DMS 273 (cell line): Measurements from ENCODE around the gene SEMA6B.
"Not testable (repeated sequence)": the region's sequence is repeated elsewhere in the genome, so short reads cannot be mapped to it uniquely, and the experiment has no call there.

ENCODE experiments used
- DNase-seq: peaks from one replicate; lab custom pipeline; 2025; ENCODE audit not compliant: unreplicated experiment; lab: John Stamatoyannopoulos, UW

SEMA6B gene

DNA sequence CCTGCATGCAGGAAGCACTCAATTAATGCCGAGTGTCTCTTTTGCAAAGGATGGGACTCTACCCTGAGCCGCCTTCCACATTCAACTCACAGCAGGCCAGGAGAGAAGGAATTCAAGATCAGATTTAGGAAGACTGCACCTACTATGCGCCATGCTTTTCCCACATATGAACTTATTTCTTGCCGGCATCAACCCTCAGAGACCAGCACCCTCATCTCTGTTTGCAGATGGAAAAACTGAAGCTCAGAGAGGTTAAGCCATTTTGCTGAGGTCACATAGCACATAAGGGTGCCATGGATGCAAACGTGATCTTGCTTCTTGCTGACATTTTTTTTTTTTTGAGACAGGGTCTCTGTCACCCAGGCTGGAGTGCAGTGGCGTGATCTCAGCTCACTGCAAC, 14.2 kb upstream of the SEMA6B start:
- no peak for DNase-seq

DNA sequence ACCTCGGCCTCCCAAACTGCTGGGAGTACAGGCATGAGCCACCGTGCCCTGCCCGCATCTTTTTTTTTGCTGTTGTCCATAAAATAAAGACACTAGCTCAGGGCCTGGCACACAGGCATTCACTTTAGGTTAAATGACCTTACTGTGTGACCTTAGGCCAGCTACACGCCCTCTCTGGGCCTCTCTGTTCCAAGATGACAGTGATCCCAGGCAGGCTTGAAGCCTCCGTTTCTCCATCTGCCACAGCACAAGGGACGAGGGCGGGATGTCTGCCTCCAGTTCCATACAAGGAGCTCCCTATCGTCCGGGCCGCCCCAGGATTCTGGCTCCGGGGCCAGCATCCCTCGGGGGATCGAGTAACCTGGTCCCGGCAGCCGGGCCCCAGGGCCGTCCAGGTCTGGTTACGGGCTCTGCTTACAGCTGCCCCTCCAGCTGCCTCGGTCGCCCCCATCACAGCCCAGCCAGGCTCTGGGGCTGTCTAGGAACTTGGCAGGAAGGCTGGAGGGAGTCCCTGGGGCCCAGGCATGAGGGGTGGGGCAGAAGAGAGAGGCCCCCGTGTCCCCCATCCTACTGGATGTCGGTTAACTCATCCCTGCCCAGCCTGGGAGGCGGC, 11.9 kb upstream of the SEMA6B start:
- DNase-seq: peak; percentile 97

DNA sequence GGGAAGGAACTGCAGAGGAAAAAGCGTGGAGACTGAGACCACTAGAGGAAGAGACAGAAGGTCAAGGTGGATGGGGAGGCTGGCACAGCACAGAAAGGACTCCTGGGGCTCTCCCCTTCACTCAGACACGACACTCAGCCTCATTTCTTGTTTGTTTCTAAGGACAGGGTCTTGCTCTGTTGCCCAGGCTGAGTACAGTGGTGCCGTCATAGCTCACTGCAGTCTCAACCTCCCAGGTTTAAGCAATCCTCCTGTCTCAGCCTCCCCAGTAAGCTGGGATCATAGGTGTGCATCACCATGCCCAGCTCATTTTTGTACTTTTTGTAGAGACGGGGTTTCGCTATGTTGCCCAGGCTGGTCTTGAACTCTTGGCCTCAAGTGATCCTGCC, 11.4 kb upstream of the SEMA6B start:
- DNase-seq: no peak

DNA sequence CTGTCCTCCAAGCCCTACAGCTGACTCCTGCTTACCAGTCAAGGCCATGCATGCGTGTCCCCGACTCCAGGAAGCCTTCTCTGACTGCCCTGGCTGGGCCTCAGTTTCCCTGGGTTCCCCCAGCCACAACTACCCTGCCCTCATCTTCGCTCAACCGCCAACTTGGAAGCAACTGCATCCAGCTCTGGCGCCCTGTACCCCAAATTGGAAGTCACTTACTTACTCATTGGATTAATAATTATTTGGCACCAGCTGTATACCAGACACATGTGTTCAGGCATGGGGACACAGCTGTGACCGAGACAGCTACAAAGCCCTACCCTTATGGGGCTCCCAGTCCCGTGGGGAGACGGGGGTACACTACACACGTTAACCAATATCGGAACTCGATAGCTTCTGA, 10.9 kb upstream of the SEMA6B start:
- no peak for DNase-seq

DNA sequence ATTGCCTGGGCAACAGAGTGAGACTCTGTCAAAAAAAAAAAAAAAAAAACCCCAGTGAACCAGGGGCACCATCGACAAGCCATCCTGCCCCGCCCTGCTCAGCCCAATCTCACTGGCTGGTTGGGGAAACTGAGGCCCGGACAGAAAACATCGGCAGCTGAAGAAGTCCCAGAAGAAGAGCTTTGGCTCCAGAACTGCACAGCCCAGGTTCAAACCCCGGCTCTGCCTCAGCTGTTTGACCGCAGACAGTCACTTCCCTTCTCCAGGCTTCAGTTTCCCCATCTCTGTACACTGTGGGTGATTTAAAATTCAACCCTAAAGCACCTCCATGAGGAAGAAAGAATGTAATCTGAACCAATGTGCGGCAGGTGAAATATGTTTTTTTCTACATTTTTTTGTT, 9.4 kb upstream of the SEMA6B start:
- no peak for DNase-seq

DNA sequence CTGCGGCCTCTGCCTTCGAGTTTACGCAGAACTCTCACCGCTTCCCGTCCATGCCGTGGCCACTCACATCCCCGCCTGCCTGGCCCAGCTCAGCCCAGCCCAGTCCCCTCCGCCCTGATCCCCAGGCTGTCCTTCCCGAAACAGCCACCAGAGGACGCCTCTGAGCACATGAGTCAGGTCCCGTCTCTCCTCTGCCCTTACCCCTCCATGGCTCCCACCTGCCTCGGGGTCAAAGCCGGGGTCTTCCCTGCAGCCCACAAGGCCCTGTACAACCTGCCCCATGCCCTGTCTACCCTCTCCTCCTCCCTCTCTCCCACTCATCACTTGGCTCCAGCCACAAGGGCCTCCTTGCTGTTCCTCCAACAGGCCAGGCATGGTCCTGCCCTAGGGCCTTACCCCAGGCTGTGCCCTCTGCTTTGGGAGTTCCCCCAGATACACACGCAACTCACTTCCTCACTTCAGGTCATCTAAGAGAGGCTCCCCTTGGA, 8.1 kb upstream of the SEMA6B start:
- peak; percentile 77 for DNase-seq

DNA sequence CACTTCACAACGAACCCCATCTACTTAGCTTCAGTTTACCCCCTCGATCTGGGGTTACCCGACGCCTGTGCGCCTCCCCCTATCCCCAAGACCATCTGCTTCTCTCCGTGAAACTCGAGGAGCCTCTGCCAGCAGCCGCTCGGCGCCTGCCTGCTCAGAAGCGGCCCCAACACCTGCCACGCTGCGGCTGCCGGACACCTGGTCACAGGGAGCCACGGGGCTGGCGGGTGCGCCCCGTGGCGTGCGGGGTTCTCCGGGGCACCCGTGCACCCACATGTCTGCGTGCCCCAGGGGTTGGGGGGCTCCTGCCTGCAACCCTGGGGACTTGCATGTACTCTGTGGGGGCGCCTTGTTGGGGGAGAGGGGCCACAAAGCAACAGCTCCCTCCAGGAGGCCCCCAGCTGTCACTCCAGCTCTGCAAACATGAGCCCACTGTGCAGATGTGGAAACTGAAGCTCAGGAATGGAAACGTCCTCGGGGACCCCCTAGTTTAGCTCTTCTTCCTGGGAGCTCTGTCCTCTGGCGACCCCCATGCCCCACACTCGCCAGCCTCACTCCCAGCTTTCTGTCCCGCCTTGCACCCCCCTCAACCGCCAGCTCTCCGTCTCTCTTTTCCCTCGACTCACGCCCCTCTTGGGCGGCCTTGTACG, 7.0 kb upstream of the SEMA6B start:
- peak; percentile 94 for DNase-seq

DNA sequence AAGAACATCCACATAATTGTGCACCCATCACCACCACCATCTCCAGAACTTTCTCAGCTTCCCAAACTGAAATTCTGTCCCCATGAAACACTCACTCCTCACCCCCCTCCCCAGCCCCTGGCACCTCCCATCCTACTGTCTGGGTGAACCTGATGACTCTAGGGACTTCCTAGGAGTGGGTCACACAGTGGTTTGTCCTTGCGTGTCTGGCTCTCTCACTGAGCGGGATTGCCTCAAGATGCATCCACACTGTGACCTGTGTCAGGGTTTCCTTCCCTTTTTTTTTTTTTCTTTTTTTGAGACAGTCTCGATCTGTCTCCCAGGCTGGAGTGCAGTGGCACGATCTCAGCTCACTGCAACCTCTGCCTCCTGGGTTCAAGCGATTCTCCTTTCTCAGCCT, 4.1 kb upstream of the SEMA6B start:
- DNase-seq: not testable (repeated sequence)

DNA sequence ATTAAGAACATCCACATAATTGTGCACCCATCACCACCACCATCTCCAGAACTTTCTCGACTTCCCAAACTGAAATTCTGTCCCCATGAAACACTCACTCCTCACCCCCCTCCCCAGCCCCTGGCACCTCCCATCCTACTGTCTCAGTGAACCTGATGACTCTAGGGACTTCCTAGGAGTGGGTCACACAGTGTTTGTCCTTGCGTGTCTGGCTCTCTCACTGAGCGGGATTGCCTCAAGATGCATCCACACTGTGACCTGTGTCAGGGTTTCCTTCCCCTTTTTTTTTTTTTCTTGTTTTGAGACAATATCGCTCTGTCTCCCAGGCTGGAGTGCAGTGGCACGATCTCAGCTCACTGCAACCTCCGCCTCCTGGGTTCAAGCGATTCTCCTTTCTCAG, 2.6 kb upstream of the SEMA6B start:
- not testable (repeated sequence) for DNase-seq

DNA sequence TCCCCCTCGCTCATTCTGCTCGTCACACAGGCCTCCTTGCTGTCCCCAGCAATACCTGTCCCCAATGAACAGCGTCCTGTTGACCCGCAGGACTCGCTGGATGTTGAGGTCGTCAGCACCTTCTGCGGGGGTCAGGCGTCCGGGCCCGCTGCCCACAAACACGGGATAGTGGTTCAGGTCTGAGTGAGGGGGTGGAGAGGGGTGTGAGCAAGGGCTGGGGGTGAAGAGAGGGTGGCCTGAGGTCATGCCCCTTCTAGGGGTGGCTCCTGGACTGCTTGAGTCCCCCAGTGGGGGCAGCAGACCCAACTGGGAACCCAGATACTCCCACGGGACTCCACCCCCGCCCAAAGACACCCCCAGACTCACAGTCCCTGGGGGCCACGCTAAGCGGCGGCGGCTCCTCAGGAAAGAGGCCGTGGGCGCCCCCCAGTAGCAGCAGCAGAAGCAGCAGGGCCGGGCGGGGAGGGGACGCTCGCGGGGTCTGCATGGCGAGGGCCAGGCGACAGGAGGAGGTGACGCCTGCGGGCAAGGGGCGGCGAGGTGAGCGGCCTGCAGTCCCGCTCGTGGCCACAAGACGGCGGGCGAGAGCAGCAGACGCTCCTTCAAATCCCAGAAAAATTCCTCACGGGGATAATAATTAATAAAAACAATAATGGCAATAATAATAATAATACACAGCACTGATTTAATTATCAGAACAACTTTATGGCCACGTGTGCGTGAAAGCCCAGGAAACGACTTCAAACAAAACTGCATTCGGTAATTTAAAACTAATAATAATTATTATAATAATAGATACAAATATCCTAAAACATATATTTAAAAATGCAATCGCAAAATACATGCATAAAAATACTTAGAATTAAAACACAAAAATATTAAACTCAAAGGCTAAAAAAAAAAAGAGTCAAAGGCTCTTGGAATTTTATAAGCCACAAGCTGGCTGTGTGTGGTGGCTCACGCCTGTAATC, 1.2 kb downstream of the SEMA6B start:
- peak; percentile 73 for DNase-seq

DNA sequence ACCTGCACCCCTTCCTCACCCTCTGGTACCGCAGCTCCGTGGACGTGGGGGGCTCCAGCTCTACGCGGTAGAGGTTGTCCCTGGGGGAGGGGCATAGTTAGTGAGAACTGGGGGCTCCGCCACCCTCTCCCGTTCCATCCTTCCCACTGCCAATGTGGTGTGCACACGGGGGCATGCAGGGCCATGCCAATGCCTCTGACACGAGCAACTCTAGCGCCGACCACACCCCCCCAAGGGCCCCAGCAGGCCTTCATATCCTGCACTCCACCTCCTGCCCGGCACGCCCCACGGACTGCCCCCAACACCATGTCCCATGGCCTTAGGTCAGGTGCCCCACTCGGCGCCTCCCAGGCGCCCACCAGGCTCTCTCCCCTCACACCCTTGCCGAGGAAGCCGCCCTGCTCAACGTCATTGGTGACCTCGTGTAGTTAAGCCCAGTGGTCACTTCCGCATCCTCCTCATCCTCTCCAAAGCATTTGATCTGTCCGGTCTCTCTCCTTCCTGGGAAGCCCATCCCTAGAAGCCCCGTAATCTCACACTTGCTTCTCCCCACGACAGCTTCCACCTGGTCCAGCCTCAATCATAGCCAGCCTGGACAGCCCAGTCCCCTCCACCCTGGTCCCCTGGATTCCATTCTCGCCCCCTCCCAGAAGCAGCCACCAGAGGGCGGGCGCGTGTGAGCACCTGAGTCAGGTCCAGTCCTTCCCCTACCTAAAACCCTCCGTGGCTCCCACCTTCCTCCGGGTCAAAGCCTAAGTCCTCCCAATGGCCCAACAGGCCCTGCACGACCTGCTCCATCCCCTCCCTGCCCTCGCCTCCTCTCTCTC, 2.1 kb downstream of the SEMA6B start:
- DNase-seq: peak; percentile 43

DNA sequence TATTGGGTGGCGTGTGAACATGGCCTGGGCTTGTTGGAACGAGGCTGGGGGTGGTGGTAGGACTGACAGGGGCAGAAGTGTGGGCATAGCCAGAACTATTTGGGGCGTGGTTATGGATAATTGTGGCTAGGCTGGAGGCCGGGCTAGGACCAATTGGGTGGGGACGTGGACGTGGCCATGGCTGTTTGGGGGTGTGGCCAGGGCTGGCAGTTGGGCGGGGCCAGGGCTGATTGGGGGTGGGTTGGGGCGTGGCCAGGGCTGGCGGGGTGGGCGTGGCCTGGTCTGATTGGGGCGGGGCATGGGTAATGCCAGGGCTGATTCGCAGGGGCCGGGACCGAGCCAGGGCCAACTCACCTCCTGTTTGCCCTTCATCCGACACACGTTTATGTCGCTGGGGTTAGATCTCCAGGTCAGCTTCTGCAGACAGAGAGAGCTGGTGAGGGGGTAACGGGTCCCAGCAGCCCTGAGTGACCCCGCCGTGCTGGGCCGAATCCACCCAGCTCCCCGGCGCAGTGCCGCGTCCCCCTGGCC, 2.8 kb downstream of the SEMA6B start:
- DNase-seq: peak; percentile 49

DNA sequence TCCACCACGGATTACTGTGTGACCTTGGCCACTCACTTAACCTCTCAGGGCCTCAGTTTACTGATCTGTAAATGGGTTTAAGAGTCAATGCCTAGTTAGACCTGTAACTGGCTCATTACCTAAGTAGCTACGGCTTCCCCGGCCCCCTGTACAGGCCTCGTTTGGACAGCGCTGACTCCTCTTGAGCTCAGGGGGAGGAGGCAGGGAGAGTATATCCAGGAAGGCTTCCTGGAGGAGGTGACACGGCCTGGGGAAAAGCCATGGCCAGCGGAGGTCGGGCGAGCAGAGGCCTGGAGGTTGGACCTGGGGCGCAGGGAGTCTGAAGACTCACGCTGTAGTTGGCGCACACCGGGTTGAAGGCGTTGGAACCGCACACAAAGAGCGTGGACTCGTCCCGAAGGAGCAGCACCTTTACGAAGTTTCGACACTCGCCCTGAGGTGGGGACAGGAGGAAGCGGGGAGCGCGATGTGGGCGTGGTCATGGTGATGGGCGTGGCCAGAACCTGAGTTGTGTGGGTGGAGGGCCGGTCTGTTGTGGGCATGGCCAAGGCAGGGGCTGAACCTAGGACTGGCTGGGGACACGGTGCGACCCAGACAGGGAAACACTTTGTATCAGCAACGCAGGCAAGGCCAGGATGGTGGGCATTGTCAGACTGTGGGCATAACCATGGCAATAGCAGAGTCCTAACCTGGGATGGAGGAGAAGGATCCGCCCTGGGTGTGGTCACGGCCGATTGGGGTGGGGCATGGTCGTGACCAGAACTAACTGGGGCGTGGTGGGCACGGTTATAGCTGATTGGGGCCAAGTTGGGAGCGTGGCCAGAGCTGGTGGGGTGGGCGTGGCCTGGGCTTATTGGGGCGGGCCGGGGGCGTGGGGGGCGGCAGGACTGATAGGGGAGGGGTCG, 3.6 kb downstream of the SEMA6B start:
- peak; percentile 42 for DNase-seq

DNA sequence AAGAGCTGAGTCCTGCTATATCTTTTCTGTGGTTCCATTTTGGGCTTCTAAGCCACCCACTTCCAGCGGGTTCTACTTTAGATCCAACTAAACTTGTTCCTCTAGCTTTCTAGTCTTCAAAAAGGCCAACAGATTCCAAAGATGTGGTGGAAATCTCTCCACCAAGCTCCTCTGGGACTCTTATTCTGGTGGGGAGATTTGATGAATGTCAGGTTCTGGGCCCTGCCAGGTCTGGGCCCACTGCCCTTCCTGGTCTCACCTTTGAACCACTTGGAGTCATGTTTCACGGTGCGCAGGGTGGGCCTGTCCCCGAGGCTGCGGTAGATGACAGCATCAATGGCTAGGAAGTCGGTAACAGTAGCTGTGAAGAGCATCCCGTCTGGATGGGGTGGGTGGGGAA, 4.8 kb downstream of the SEMA6B start:
- DNase-seq: no peak

DNA sequence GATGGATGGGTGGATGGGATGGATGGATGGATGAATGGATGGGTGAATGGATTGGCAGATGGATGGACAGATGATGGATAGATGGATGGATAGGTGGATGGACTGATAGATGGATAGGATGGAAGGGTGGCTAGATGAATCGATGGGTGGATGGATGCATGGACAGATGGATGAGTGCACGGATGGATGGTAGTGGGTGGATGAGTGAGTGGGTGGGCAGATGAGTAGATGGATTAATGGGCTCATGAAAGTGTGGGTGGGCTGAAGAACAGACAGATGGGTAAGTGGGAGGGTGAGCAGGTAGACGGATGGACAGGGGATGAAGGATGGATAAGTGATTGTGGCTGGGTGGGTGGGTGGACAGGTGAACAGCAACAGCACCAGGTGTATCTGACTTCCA, 5.7 kb downstream of the SEMA6B start:
- no peak for DNase-seq

DNA sequence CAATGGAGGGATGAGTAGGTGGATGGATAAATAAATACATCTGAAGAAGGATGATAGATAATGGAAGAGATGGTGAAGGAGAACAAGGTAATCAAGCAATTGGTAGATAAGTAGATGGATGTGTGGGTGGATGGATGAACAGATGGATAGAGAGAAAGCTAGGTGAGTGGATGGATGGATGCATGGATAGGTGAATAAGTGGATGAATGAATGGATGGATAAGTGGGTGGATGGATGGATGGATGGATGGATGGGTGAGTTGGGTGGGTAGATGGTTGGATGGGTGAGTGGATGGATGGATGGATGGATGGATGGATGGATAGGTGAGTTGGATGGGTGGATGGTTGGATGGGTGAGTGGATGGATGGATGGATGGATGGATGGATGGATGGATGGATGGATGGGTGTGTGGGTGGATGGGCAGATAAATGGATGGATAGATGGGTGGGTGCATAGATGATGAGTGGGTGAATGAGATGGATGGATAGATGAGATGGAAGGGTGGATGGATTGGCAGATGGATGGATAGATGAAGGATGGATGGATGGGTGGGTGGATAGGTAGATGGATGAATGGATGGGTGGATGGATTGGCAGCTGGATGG, 6.3 kb downstream of the SEMA6B start:
- DNase-seq: no peak

DNA sequence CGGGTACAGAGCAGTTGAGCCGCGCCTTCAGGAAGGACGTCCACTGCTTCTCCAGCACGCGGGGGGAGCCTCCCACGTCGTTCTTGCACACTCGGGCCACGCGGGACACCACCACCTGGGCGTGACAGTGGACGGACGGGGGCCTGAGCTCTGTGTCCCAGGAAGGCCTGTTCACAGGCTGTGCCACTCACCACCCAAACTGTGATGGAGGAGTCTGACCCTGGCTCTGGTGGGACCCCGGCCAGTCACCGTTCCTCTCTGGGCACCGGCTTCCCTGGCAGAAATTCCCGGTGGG, 7.0 kb downstream of the SEMA6B start:
- no peak for DNase-seq

DNA sequence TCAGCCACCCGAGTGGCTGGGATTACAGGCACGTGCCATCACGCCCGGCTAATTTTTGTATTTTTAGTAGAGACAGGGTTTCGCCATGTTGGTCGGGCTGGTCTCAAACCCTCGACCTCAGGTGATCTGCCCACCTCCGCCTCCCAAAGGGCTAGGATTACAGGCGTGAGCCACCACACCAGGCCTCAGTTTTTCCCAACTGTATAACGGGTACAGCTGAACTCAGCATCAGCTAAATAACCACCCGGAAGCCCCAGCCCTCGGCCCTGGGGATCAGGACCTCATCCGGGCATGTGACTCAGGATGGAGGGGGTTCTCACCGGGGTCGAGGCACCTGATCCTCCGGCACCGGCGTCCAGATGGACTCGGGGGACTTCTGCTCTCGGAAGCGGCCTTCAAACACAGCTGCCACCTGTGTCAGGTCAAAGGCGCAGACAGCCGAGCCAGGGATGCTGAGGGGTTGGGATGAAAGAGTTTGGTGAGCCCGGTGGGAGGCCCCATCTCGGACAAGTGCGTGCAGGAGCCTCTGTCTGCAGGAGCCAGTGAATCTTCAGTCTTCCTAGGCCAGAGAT, 8.9 kb downstream of the SEMA6B start:
- DNase-seq: no peak

DNA sequence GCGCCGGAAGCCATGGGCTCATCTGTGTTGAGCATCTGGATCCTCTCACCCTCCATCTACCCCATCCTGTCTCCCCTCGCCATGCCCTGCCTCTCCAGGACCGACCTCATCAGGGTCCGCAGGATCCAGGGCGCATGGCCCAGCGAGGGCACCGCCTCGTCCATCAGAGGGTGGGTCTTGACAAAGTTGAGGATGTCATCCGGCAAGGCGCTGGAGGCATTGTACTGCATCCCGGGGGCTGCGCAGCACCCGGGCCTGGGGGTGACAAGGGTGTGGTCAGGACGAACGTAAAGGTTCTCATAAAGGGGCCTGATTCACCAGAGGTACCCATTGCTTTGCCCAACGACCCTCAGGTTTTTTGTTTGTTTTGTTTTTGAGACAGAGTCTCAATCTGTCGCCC, 9.5 kb downstream of the SEMA6B start:
- DNase-seq: no peak
